ENCODE measurements around the gene POLR2L. TPM values are rescaled to one million over a fixed set of nuclear protein-coding genes. Genes with fewer than 3 reads are reported as not detected.

Gene POLR2L
- total RNA-seq, 6 experiments from 2014 or later = 439 to 504 (median 478) TPM

DNA sequence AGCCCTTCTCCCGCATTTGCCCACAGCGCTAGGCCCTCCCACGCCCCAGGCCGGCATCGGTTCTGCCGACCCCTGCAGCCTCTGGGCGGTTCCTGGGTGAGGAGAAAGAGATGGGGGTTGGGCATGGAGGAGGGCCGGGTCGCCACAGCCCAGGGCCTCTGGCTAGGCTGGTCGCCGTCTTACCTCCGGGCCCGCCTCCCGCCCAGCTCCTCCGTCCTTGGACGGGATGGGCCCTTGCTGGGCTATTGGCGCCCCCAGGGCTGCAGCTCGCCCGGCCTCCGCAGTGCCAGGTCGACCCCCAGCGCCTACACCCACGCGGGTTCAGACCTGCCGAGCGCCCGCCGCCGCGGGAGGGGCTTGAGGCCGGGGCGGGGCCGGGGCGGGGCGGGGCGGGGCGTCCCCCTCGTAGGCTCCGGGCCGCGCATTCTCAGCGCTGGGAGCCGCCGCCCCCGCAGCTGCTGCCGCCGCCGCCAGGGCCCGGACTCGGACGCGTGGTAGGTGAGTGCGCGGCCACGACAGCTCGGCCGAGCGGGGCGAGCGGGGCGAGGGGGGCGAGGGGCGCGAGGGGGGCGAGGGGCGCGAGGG, 9.7 kb downstream of the POLR2L start, which contains the start of gene CD151:
Gene CD151, plus strand, starts transcription at position 424 of the 585 bp plus-strand sequence. CDS start 3,118 bp downstream, outside the sequence.
- Mint-ChIP-seq H3K4me3 (peak within 1 kb of the TSS; percentile 95), H3K27ac (peak within 1 kb of the TSS; percentile 95), H3K9me3 (no peaks in the 10 kb centered on the region), H3K36me3 (ENCODE audit: low read depth) (peaks cover 8% of the 10 kb centered on the region), H3K27me3 (ENCODE audit: insufficient read depth) (peaks cover 22% of the 10 kb centered on the region), H3K4me1 (ENCODE audit: low read depth) (peaks cover 29% of the 10 kb centered on the region)
- DNase-seq = no peak
- TF ChIP-seq, protein P1, sequence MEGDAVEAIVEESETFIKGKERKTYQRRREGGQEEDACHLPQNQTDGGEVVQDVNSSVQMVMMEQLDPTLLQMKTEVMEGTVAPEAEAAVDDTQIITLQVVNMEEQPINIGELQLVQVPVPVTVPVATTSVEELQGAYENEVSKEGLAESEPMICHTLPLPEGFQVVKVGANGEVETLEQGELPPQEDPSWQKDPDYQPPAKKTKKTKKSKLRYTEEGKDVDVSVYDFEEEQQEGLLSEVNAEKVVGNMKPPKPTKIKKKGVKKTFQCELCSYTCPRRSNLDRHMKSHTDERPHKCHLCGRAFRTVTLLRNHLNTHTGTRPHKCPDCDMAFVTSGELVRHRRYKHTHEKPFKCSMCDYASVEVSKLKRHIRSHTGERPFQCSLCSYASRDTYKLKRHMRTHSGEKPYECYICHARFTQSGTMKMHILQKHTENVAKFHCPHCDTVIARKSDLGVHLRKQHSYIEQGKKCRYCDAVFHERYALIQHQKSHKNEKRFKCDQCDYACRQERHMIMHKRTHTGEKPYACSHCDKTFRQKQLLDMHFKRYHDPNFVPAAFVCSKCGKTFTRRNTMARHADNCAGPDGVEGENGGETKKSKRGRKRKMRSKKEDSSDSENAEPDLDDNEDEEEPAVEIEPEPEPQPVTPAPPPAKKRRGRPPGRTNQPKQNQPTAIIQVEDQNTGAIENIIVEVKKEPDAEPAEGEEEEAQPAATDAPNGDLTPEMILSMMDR (IDR thresholded peaks at IDR 0.05) = no peak

DNA sequence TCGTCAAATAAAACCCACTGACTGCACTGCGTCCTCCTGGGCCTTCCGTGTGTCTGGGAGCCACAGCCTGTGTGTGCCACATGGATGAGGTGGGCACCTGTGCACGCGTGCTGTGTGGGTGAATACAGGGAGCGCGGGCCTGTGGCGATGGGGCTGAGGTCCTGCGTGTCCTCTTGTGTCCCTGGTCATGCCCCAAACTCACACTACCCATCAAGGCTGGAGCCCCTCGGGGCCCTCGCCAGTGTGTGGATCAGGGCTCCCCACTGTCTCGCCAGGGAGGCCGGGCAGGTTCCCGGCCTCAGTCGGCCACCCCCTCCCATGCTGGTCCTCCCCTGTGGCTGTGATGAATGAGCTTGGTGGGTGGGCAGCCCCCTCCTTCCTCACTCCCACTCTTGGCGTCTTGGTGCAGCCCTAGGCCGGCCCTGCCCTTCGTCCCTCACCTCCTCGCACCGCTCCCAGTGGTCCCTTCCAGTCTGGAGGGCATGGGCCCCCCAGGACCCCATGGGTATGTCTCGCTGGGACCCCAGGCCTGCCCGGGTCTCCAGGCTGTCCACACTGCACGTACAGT, 10.3 kb downstream of the POLR2L start:
- Mint-ChIP-seq H3K9me3 (no peaks in the 10 kb centered on the region), H3K4me1 (ENCODE audit: low read depth) (peaks cover 29% of the 10 kb centered on the region), H3K27ac (no peak overlapping the region), H3K27me3 (ENCODE audit: insufficient read depth) (peaks cover 24% of the 10 kb centered on the region), H3K36me3 (ENCODE audit: low read depth) (peaks cover 8% of the 10 kb centered on the region), H3K4me3 (peak overlapping the region; percentile 78)
- TF ChIP-seq, protein P1 (IDR thresholded peaks at IDR 0.05) = no peak
- DNase-seq = no peak

DNA sequence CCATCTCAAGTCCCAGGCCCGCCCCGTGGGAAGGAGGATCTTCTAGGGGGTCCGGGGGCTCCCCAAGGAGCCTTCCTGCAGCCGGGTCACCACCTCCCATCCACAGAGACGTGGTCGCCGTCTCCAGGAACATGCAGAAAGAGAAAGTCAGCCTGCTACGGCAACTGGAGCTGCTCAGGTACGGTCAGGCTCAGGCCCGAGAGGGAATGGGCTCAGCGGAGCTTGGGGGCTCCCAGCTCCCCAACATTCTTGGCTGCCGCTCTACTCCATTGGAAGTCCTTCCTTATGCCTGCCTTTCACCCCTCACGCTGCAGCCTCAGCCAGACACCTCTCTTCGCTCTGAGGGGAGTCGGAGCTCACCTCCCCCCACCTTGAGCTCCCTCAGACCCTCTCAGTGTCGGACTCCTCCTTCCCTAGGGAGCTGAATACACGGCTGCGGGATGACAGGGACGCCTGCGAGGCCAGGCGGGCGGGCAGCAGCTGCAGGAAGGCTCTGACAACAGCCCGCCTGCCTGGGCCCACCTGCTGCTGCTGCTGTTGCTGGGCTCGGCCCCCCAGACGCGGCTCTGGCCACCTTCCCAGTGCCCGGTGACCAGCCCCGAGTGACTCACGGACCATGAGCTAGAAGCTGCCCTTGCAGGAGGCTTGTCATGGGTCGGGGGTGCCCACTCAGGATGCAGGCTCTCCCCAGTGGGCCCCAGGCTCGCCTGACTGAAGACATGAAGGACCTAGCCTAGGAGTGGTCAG, 11.0 kb downstream of the POLR2L start:
- Mint-ChIP-seq H3K27ac (peak overlapping the region; percentile 51), H3K4me3 (peak overlapping the region; percentile 73), H3K9me3 (no peaks in the 10 kb centered on the region), H3K4me1 (ENCODE audit: low read depth) (peaks cover 29% of the 10 kb centered on the region), H3K36me3 (ENCODE audit: low read depth) (peaks cover 8% of the 10 kb centered on the region), H3K27me3 (ENCODE audit: insufficient read depth) (peaks cover 26% of the 10 kb centered on the region)
- no peak for DNase-seq
- TF ChIP-seq, protein P1 (IDR thresholded peaks at IDR 0.05) = no peak

DNA sequence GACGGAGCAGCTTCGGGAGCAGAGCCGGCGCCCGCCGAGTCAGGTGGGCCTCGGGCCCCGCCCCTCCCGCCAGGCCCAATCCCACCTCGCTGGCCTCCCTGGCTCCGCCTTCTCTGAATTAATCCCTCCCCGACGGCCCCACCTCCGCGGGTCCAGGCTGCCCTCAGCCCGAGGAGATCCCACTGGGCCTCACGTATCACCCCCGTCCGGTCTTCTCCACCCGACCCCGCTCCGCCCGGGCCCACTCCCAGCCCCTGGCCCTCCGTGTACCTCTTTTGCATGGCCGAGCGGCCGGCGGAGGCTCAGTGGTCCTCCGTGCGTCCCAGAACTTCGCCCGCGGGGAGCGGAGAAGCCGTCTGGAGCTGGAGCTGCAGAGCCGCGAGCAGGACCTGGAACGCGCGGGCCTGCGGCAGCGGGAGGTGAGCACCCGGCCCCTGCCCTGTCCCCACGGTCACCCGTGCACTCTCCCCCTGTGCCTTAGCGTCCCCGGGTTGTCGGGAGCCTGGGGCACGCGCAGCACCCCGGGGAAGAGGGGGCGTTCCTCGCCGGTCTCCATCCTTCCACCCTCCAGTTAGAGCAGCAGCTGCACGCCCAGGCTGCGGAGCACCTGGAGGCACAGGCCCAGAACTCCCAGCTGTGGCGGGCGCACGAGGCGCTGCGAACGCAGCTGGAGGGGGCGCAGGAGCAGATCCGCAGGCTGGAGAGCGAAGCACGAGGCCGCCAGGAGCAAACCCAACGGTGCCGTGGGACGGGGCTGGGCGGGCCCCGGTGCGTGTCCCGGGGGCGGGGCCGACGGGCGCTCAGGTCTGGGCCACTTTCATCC, 11.8 kb downstream of the POLR2L start:
- Mint-ChIP-seq H3K27ac (no peak overlapping the region), H3K36me3 (ENCODE audit: low read depth) (peaks cover 8% of the 10 kb centered on the region), H3K4me1 (ENCODE audit: low read depth) (peaks cover 29% of the 10 kb centered on the region), H3K4me3 (peak overlapping the region; percentile 46), H3K9me3 (no peaks in the 10 kb centered on the region), H3K27me3 (ENCODE audit: insufficient read depth) (peaks cover 26% of the 10 kb centered on the region)
- TF ChIP-seq, protein P1 (IDR thresholded peaks at IDR 0.05) = no peak
- peak; percentile 47 for DNase-seq

DNA sequence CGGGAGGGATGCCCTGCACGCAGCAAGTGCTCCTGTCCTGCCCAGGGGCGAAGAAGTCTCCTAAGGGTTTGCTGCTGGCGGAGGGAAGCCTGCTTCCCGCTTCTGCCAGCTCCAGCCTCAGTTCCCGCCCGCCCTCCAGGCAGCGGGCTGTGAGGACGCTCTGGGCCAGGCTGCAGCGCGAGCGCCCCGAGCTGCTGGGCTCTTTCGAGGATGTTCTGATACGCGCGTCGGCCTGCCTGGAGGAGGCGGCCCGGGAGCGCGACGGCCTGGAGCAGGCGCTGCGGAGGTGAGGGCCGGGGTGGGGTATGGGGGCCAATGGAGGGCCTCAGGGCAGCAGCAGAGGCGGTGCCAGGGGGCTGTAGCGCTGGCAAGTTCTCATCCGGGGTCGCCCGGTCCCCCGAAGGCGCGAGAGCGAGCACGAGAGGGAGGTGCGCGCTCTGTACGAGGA, 12.5 kb downstream of the POLR2L start:
- no peak overlapping the region for H3K27ac Mint-ChIP-seq
- TF ChIP-seq, protein P1 (IDR thresholded peaks at IDR 0.05) = no peak

More for the DNA sequence above, 12.5 kb downstream of the POLR2L start:
- no peaks in the 10 kb centered on the region for H3K9me3 Mint-ChIP-seq
- peaks cover 23% of the 10 kb centered on the region for H3K4me1 Mint-ChIP-seq (ENCODE audit: low read depth)
- DNase-seq = no peak
- H3K27me3 Mint-ChIP-seq (ENCODE audit: insufficient read depth) = peaks cover 25% of the 10 kb centered on the region
- peak overlapping the region; percentile 46 for H3K4me3 Mint-ChIP-seq
- peaks cover 14% of the 10 kb centered on the region for H3K36me3 Mint-ChIP-seq (ENCODE audit: low read depth)

Data from HFFc6 (cell line).